HUES48 (cell line): ENCODE results near the gene RBM47.

Experiments
- H3K27ac ChIP-seq: one replicate; pipeline ENCODE4 v1.7.0; 2013; ENCODE audit warnings: low read depth, low read length, inconsistent platforms
- H3K27me3 ChIP-seq: 2 replicates; pipeline ENCODE4 v1.6.1; 2013; ENCODE audit warnings: mild to moderate bottlenecking, low read length; ENCODE audit not compliant: control insufficient read depth, insufficient read depth
- H3K36me3 ChIP-seq: 2 replicates; pipeline ENCODE4 v1.6.1; 2013; ENCODE audit warnings: low read length; ENCODE audit not compliant: control insufficient read depth, insufficient read depth
- H3K4me1 ChIP-seq: 2 replicates; pipeline ENCODE4 v1.6.1; 2013; ENCODE audit warnings: mild to moderate bottlenecking, low read length; ENCODE audit not compliant: control insufficient read depth, insufficient read depth
- H3K4me3 ChIP-seq: 2 replicates; pipeline ENCODE4 v1.5.1; 2013; ENCODE audit warnings: mild to moderate bottlenecking, low read depth, low read length
- H3K9ac ChIP-seq: 2 replicates; pipeline ENCODE4 v1.6.1; 2013; ENCODE audit warnings: mild to moderate bottlenecking, low read depth, low read length, moderate library complexity
- H3K9me3 ChIP-seq: 2 replicates; pipeline ENCODE4 v1.6.1; 2013; ENCODE audit warnings: low read length; ENCODE audit not compliant: control insufficient read depth, insufficient read depth

The RBM47 gene

GRCh38 chr4:40511036-40511614 lies 118.5 kb downstream of the RBM47 start:
- Histone ChIP-seq H3K27me3 (no peaks in the 10 kb centered on the region), H3K4me1 (peaks cover 21% of the 10 kb centered on the region), H3K4me3 (no peak overlapping the region), H3K9ac (no peak overlapping the region), H3K27ac (no peak overlapping the region), H3K36me3 (no peaks in the 10 kb centered on the region; the same call in 1 of the 2 replicates), H3K9me3 (no peaks in the 10 kb centered on the region)

GRCh38 chr4:40507977-40508376 lies 121.7 kb downstream of the RBM47 start:
- Histone ChIP-seq H3K27ac (no peak overlapping the region), H3K9me3 (no peaks in the 10 kb centered on the region)

GRCh38 chr4:40506492-40506891 lies 123.2 kb downstream of the RBM47 start:
- Histone ChIP-seq H3K4me1 (no peaks in the 10 kb centered on the region), H3K27me3 (no peaks in the 10 kb centered on the region), H3K9ac (no peak overlapping the region), H3K36me3 (peaks cover 3% of the 10 kb centered on the region; the same call in 1 of the 2 replicates), H3K4me3 (no peak overlapping the region), H3K9me3 (no peaks in the 10 kb centered on the region), H3K27ac (no peak overlapping the region)

More at GRCh38 chr4:40507977-40508376, 121.7 kb downstream of the RBM47 start:
- Histone ChIP-seq H3K36me3 (no peaks in the 10 kb centered on the region; the same call in 1 of the 2 replicates), H3K4me3 (no peak overlapping the region), H3K9ac (no peak overlapping the region), H3K4me1 (no peaks in the 10 kb centered on the region), H3K27me3 (no peaks in the 10 kb centered on the region)

GRCh38 chr4:40506066-40506465 lies 123.6 kb downstream of the RBM47 start:
- no peaks in the 10 kb centered on the region for H3K9me3 ChIP-seq
- H3K27ac ChIP-seq = no peak overlapping the region
- peaks cover 3% of the 10 kb centered on the region; the same call in 1 of the 2 replicates for H3K36me3 ChIP-seq

GRCh38 chr4:40502934-40503333 lies 126.7 kb downstream of the RBM47 start:
- H3K36me3 ChIP-seq = peaks cover 3% of the 10 kb centered on the region; the same call in 1 of the 2 replicates
- H3K27me3 ChIP-seq = no peaks in the 10 kb centered on the region
- H3K4me3 ChIP-seq = no peak overlapping the region
- no peak overlapping the region for H3K9ac ChIP-seq
- no peak overlapping the region for H3K27ac ChIP-seq
- H3K4me1 ChIP-seq = no peaks in the 10 kb centered on the region
- H3K9me3 ChIP-seq = no peaks in the 10 kb centered on the region

More at GRCh38 chr4:40506066-40506465, 123.6 kb downstream of the RBM47 start:
- no peaks in the 10 kb centered on the region for H3K4me1 ChIP-seq
- H3K9ac ChIP-seq = no peak overlapping the region
- no peaks in the 10 kb centered on the region for H3K27me3 ChIP-seq
- H3K4me3 ChIP-seq = no peak overlapping the region

- H3K9ac ChIP-seq = no peak overlapping the region
- H3K27me3 ChIP-seq = no peaks in the 10 kb centered on the region
- H3K4me1 ChIP-seq = no peaks in the 10 kb centered on the region
- H3K4me3 ChIP-seq = no peak overlapping the region
- H3K36me3 ChIP-seq = peaks cover 3% of the 10 kb centered on the region; the same call in 1 of the 2 replicates
- no peak overlapping the region for H3K27ac ChIP-seq
- no peaks in the 10 kb centered on the region for H3K9me3 ChIP-seq
These were observed 127.4 kb downstream of the RBM47 start for GRCh38 chr4:40502220-40502619.

GRCh38 chr4:40500781-40501180 lies 128.9 kb downstream of the RBM47 start:
- no peak overlapping the region for H3K9ac ChIP-seq
- H3K4me1 ChIP-seq = no peaks in the 10 kb centered on the region
- peaks cover 3% of the 10 kb centered on the region; the same call in 1 of the 2 replicates for H3K36me3 ChIP-seq
- H3K27ac ChIP-seq = no peak overlapping the region
- H3K27me3 ChIP-seq = no peaks in the 10 kb centered on the region
- no peak overlapping the region for H3K4me3 ChIP-seq
- H3K9me3 ChIP-seq = no peaks in the 10 kb centered on the region

- Histone ChIP-seq H3K4me3 (no peak overlapping the region), H3K9ac (no peak overlapping the region), H3K36me3 (0 out of 2 replicates have a peak, but pooled peaks cover 3% of the 10 kb centered on the region), H3K9me3 (no peaks in the 10 kb centered on the region), H3K27ac (no peak overlapping the region), H3K4me1 (peaks cover 4% of the 10 kb centered on the region; the same call in 1 of the 2 replicates), H3K27me3 (no peaks in the 10 kb centered on the region)
These were observed 136.5 kb downstream of the RBM47 start for GRCh38 chr4:40493160-40493559.

- Histone ChIP-seq H3K9me3 (no peaks in the 10 kb centered on the region), H3K4me3 (no peak overlapping the region), H3K27ac (no peak overlapping the region), H3K4me1 (peaks cover 4% of the 10 kb centered on the region; the same call in 1 of the 2 replicates), H3K36me3 (0 out of 2 replicates have a peak, but pooled peaks cover 3% of the 10 kb centered on the region), H3K27me3 (no peaks in the 10 kb centered on the region), H3K9ac (no peak overlapping the region)
These were observed 137.0 kb downstream of the RBM47 start for GRCh38 chr4:40492691-40493090.

GRCh38 chr4:40490481-40490880 lies 139.2 kb downstream of the RBM47 start:
- no peaks in the 10 kb centered on the region for H3K27me3 ChIP-seq
- H3K27ac ChIP-seq = no peak overlapping the region
- H3K4me3 ChIP-seq = no peak overlapping the region
- H3K9ac ChIP-seq = no peak overlapping the region
- no peaks in the 10 kb centered on the region for H3K9me3 ChIP-seq
- H3K4me1 ChIP-seq = peaks cover 4% of the 10 kb centered on the region; the same call in 1 of the 2 replicates
- H3K36me3 ChIP-seq = 0 out of 2 replicates have a peak, but pooled peaks cover 3% of the 10 kb centered on the region

GRCh38 chr4:40489961-40490360 lies 139.7 kb downstream of the RBM47 start:
- H3K9me3 ChIP-seq = no peaks in the 10 kb centered on the region
- H3K4me1 ChIP-seq = peaks cover 4% of the 10 kb centered on the region; the same call in 1 of the 2 replicates
- H3K27ac ChIP-seq = no peak overlapping the region
- H3K36me3 ChIP-seq = 0 out of 2 replicates have a peak, but pooled peaks cover 3% of the 10 kb centered on the region
- no peak overlapping the region for H3K9ac ChIP-seq
- H3K4me3 ChIP-seq = no peak overlapping the region
- no peaks in the 10 kb centered on the region for H3K27me3 ChIP-seq
